Fibroblast of skin of right biceps (primary cell): ENCODE results near the gene SEL1L.
"Not testable (repeated sequence)": the region's sequence is repeated elsewhere in the genome, so short reads cannot be mapped to it uniquely, and the experiment has no call there.

ENCODE experiments used
- DNase-seq: peaks from one replicate; pipeline ENCODE4 v3.0.0-alpha.2; 2013

SEL1L gene

GRCh38 chr14:81523616-81524015 is 10.0 kb downstream of the SEL1L start:
- no peak for DNase-seq

GRCh38 chr14:81523016-81523415 is 10.6 kb downstream of the SEL1L start:
- no peak for DNase-seq

GRCh38 chr14:81521356-81521755 is 12.3 kb downstream of the SEL1L start:
- peak; percentile 30 for DNase-seq

- DNase-seq, result no peak
Measured at GRCh38 chr14:81519200-81520011, 14.2 kb downstream of the SEL1L start.

GRCh38 chr14:81517798-81518398 is 15.8 kb downstream of the SEL1L start:
- no peak for DNase-seq

GRCh38 chr14:81516986-81517797 is 16.5 kb downstream of the SEL1L start:
- DNase-seq, result peak; percentile 47

GRCh38 chr14:81515927-81516326 is 17.7 kb downstream of the SEL1L start:
- DNase-seq, result not testable (repeated sequence)

- DNase-seq, result not testable (repeated sequence)
Measured at GRCh38 chr14:81512826-81513225, 20.8 kb downstream of the SEL1L start.

GRCh38 chr14:81511111-81511904 is 22.3 kb downstream of the SEL1L start:
- DNase-seq, result no peak

GRCh38 chr14:81509838-81510452 is 23.7 kb downstream of the SEL1L start:
- DNase-seq, result no peak

GRCh38 chr14:81509321-81509720 is 24.3 kb downstream of the SEL1L start:
- DNase-seq, result no peak

- no peak for DNase-seq
Measured at GRCh38 chr14:81506487-81506886, 27.2 kb downstream of the SEL1L start.

GRCh38 chr14:81504864-81505263 is 28.8 kb downstream of the SEL1L start:
- no peak for DNase-seq

- no peak for DNase-seq
Measured at GRCh38 chr14:81485781-81486180, 47.9 kb downstream of the SEL1L start.

GRCh38 chr14:81485372-81485771 is 48.3 kb downstream of the SEL1L start:
- DNase-seq, result no peak

- DNase-seq, result no peak
Measured at GRCh38 chr14:81484120-81484519, 49.5 kb downstream of the SEL1L start.

- DNase-seq, result no peak
Measured at GRCh38 chr14:81480741-81481140, 52.9 kb downstream of the SEL1L start.

- no peak for DNase-seq
Measured at GRCh38 chr14:81478446-81478845, 55.2 kb downstream of the SEL1L start.

GRCh38 chr14:81476816-81477215 is 56.8 kb downstream of the SEL1L start:
- no peak for DNase-seq

GRCh38 chr14:81474685-81475324 is 58.8 kb downstream of the SEL1L start:
- DNase-seq, result no peak

- no peak for DNase-seq
Measured at GRCh38 chr14:81474148-81474492, 59.5 kb downstream of the SEL1L start.
